Activated CD4-positive, alpha-beta T cell treated with anti-CD3 and anti-CD28 coated beads, Interleukin-2, Interleukin-4, amounts not matched to agents 100 ng/mL and 50 ng/mL, durations not matched to agents 16 hours and 8 hours (primary cell): ENCODE measurements around the gene B4GALT5.
"Not testable (repeated sequence)": the region's sequence is repeated elsewhere in the genome, so short reads cannot be mapped to it uniquely, and the experiment has no call there.

Source experiments
- DNase-seq: peaks from one replicate; pipeline ENCODE4 v3.0.0-alpha.2; 2020; ENCODE audit warnings: low spot score

B4GALT5 gene

GRCh38 chr20:49729780-49730179 is 16.1 kb upstream of the B4GALT5 start:
- DNase-seq = no peak

GRCh38 chr20:49727894-49728885 is 14.5 kb upstream of the B4GALT5 start:
- no peak for DNase-seq

DNA sequence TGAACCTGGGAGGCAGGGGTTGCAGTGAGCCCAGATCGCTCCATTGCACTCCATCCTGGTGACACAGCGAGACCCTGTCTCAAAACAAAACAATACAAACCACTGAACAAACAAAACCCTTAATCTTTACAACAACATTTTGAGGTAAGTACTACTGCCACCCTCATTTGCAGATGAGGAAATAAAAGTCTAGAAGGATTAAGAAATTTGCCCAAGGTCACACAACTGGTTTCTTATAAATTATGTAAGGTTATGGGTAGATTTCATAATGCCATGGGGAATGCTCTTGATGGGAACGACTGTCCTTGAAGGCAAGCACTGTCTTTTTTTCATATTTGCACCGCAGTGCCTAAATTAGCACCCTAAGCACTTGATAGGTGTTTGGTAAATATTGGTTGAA is 13.8 kb upstream of the B4GALT5 start:
- DNase-seq = no peak

DNA sequence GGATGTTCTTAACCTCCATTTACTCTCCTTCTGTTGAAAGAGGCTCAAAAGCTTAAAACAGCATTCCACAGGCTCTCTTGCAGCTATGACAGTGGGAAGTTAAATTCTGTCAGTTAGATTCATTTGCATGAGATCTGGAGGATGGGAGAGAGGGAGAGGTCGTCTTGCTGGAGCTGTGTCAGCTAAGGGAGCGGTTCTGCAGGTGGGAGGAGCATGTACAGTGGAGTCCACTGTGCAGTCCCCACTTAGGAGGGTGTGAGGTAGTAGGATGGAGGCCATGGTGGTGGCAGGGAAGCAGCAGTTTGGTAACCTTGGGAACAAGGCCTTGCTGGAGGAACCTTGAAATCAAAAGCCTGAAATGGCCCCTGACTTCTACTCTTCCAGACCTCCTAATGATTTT is 12.0 kb upstream of the B4GALT5 start:
- no peak for DNase-seq

DNA sequence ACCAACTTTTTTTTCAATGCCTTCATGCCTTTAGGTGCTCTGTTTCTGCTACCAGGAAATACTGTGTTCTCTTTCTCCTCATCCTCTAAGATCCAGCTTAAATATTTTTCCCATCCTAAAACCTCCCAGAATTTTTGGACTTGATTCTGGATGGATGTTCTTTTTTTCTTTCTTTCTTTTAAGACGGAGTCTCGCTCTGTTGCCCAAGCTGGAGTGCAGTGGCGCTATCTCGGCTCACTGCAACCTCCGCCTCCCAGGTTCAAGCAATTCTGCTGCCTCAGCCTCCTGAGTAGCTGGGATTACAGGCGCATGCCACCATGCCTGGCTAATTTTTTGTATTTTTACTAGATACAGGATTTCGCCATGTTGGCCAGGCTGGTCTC is 11.5 kb upstream of the B4GALT5 start:
- DNase-seq = not testable (repeated sequence)

DNA sequence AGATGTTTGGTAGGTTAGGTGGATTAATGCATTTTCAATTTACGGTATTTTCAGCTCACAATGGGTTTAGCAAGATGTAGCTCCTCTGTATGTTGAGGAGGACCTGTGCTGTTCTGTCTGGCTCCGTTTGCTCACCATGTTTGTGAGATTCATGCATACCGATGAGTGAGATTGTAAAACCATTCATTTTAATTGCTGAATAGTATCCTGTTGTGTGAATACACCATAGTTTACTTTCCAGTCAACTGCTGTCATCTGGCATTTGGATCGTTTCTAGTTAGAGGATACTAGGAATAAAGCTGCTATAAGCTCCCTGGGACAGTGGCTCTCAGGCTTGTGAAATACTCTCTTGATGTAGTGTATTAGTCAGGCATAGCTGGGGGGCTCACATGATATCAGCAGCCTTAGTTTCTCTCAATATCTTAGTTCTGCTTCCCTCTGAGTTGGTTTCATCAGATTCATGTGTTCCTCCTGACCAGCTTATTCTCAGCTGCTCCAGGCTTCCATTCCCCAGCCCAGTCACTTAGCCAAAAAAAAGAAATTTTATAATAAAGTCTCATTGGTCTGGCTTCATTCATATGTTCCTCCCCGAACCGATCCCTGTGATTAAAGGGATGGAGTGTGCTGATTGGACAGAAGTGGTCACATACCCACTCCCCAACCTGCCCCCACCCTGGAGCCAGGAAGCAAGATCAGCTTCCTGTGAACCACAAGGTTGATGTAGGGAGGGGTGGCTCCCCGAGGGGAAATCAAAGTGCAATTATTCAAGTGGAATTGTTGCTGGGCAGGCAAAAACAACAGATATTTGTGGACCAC is 10.9 kb upstream of the B4GALT5 start:
- no peak for DNase-seq

DNA sequence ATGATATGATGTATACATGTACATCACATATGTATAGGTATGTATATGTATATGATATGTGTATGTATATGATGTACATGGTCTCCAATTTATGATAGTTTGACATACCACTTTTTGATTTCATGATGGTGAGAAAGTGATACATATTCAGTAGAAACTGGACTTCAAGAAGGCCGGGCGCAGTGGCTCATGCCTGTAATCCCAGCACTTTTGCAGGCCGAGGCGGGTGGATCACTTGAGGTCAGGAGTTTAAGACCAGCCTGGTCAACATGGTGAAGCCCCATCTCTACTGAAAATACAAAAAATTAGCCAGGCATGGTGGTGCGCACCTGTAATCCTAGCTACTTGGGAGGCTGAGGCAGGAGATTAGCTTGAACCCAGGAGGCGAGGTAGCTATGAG is 10.1 kb upstream of the B4GALT5 start:
- not testable (repeated sequence) for DNase-seq

DNA sequence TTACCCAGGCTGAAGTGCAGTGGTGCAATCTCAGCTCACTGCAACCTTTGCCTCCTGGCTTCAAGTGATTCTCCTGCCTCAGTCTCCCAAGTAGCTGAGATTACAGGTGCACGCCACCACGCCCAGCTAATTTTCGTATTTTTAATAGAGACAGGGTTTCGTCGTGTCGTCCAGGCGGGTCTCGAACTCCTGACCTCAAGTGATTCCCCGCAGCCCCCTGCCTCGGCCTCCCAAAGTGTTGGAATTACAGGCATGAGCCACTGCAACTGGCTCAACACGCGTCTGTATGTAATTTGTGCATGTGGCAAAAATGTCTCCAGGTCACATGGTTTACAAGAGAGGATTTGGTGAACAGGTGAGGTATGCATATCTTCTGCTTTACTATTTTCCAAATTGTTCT is 7.6 kb upstream of the B4GALT5 start:
- DNase-seq = not testable (repeated sequence)

DNA sequence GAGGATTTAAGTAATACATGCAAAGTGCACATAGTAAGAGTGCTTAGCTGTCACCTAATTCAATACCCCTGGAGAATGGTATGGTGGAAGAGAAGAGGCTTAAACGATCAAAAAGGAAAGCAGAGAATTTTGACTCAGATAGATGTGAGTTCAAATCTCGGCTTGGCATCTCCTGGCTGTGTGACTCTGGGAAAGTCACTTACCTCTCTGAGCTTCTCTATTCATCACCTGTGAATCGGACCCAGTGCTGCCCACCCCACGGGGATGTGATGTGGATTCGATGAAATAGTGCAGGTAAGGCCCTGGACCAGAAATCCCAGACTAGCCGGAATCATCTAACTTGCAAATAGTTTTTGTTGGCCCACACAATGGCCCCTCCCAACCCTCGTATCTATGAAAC is 1.8 kb upstream of the B4GALT5 start:
- DNase-seq = no peak

- DNase-seq = no peak
Observed at GRCh38 chr20:49712996-49713752, 504 bp downstream of the B4GALT5 start.

DNA sequence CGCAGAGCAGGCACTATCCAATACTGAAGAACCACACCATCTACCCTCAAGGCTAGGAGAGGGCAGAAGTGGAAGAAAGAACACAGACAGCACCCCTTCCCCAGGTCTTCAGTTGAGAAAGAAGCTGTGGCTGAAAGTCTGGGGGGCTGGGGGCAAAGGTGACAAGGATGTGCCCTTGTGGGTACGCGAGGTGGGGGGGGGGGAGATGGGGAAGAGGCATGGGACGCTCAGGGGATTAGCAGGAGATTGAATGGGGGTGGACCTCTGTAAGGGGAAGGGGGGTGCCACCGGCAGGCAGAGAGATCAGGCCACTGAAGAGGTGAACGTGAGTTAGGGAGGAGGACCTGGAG is 1.1 kb downstream of the B4GALT5 start:
- no peak for DNase-seq

DNA sequence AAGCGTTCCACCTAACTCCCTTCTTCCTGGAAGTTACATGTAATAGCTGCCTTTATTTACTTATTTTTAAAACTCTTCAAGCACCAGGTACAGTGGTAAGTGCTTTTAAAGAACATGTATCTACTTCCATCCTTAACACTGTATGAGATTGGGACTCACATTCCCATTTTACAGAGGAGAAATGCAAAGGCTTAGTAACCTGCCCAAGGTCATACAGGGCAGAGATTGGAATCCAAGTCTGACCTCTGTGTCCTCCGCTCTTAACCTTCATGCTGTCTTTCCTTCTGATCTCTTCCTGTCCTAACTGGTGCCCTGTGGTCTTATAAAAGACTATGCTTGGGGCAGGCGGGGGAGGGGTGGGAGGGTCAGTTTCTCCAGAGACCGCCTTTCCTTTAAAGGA is 1.6 kb downstream of the B4GALT5 start:
- no peak for DNase-seq

- no peak for DNase-seq
Observed at GRCh38 chr20:49711667-49711987, 2.1 kb downstream of the B4GALT5 start.

DNA sequence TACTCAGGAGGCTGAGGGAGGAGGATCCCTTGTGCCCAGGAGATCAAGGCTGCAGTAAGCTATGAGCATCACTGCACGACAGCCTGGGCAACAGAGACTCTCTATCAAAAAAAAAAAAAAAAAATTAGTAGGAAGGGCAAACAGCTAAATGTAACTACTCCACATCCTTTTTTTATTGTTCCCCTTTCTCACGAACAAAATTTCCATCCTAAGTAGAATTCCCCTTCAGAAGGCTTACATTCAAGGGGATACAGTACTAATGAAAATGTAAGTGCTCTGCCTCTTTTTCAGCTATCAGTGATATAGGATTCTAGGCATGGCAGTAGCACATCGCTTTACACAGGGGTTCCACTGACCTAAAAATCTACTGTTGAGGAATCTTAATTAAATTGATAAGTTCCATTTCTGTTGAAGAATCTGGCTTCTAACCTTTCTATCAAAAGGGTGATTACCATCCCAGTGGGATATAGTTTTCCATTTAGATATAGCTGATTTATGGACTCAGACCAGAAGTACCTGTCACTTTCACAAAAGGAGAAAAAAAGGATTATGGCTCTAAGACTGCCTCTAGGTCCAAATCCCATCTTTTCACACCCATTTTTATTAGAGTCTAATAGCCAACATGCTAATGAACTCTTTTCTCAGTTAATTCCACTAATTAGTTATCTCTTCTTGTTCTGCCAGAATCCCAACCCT is 2.6 kb downstream of the B4GALT5 start:
- DNase-seq = no peak

- no peak for DNase-seq
Observed at GRCh38 chr20:49707118-49707517, 6.6 kb downstream of the B4GALT5 start.

GRCh38 chr20:49706630-49707091 is 7.0 kb downstream of the B4GALT5 start:
- DNase-seq = no peak

- DNase-seq = not testable (repeated sequence)
Observed at GRCh38 chr20:49705893-49706292, 7.8 kb downstream of the B4GALT5 start.

GRCh38 chr20:49705358-49705757 is 8.3 kb downstream of the B4GALT5 start:
- no peak for DNase-seq

DNA sequence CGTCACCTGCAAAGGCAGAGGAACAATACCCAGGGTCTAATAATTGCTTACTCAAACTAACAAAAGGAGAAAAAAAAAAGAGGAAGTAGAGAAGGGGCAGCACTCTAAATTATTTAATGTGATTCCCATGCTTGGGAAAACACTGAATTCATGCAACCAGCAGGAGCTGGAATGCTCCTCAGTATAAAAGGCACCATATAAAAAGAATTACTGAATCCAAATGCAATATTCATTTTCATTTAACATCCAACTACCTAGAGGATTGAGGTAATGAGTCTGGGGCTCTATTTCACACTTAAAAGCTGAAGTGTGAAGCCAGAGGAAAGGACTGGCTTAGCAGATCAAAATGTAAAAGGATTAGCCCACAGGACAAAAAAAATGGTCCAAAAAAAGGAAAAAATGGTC is 8.7 kb downstream of the B4GALT5 start:
- no peak for DNase-seq

GRCh38 chr20:49701916-49702315 is 11.8 kb downstream of the B4GALT5 start:
- no peak for DNase-seq

- DNase-seq = peak; percentile 56
Observed at GRCh38 chr20:49701241-49701790, 12.4 kb downstream of the B4GALT5 start.
